NB4 (cell line): Measurements from ENCODE around the gene MRPL21.

Experiments
- MAX ChIP-seq: IDR thresholded peaks from 2 replicates; pipeline ENCODE4 v1.6.1; 2011; ENCODE audit warnings: low read depth, low read length
- POLR2A ChIP-seq: IDR thresholded peaks from 2 replicates; pipeline ENCODE4 v1.6.1; 2011; ENCODE audit warnings: mild to moderate bottlenecking; ENCODE audit not compliant: insufficient read length; ENCODE audit errors: extremely low read depth
- TF ChIP-seq, protein P1 (sequence below): IDR thresholded peaks from one replicate; pipeline ENCODE4 v1.5.1; 2012; ENCODE audit warnings: low read depth, low read length

GRCh38 chr11:68932358-68932757, 28.7 kb upstream of the MRPL21 start:
- TF ChIP-seq POLR2A = no peak
- TF ChIP-seq, protein P1, sequence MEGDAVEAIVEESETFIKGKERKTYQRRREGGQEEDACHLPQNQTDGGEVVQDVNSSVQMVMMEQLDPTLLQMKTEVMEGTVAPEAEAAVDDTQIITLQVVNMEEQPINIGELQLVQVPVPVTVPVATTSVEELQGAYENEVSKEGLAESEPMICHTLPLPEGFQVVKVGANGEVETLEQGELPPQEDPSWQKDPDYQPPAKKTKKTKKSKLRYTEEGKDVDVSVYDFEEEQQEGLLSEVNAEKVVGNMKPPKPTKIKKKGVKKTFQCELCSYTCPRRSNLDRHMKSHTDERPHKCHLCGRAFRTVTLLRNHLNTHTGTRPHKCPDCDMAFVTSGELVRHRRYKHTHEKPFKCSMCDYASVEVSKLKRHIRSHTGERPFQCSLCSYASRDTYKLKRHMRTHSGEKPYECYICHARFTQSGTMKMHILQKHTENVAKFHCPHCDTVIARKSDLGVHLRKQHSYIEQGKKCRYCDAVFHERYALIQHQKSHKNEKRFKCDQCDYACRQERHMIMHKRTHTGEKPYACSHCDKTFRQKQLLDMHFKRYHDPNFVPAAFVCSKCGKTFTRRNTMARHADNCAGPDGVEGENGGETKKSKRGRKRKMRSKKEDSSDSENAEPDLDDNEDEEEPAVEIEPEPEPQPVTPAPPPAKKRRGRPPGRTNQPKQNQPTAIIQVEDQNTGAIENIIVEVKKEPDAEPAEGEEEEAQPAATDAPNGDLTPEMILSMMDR = no peak
- no peak for TF ChIP-seq MAX
